Loucy (cell line): ENCODE measurements around the gene MAN1A2.
"Not testable (repeated sequence)": the region's sequence is repeated elsewhere in the genome, so short reads cannot be mapped to it uniquely, and the experiment has no call there.

Source experiments
- H2AFZ ChIP-seq: fragments of 200-600 bp; sonication (generic); 2 replicates; pipeline ENCODE4 v1.6.0; 2016; ENCODE audit warnings: antibody characterized with exemption, mild to moderate bottlenecking, low read length, moderate library complexity
- H3F3A ChIP-seq: fragments of 200-600 bp; 2 replicates; pipeline ENCODE4 v1.6.0; 2016; ENCODE audit warnings: antibody characterized with exemption, low read depth, mild to moderate bottlenecking
- H3K27me3 ChIP-seq: fragments of 200-600 bp; sonication (generic); 2 replicates; pipeline ENCODE4 v1.6.1; 2014; ENCODE audit warnings: low read length, mild to moderate bottlenecking; ENCODE audit not compliant: insufficient read depth, poor library complexity, severe bottlenecking
- H3K36me3 ChIP-seq: fragments of 200-600 bp; sonication (generic); 2 replicates; pipeline ENCODE4 v1.6.1; 2016; ENCODE audit warnings: low read length; ENCODE audit not compliant: insufficient read depth
- H3K4me1 ChIP-seq: fragments of 200-600 bp; sonication (generic); 2 replicates; pipeline ENCODE4 v1.5.1; 2014; ENCODE audit warnings: low read length, mild to moderate bottlenecking; ENCODE audit not compliant: insufficient read depth, poor library complexity, severe bottlenecking
- H3K4me2 ChIP-seq: fragments of 200-600 bp; sonication (generic); 2 replicates; pipeline ENCODE4 v1.6.0; 2014; ENCODE audit warnings: antibody characterized with exemption, low read length, low read depth, mild to moderate bottlenecking; ENCODE audit not compliant: poor library complexity, severe bottlenecking
- H3K4me3 ChIP-seq: fragments of 200-600 bp; sonication (generic); 2 replicates; pipeline ENCODE4 v1.5.1; 2014; ENCODE audit warnings: low read length, mild to moderate bottlenecking, mixed read lengths; ENCODE audit not compliant: poor library complexity, severe bottlenecking
- H3K79me2 ChIP-seq: fragments of 200-600 bp; sonication (generic); 2 replicates; pipeline ENCODE4 v1.6.1; 2014; ENCODE audit warnings: low read length; ENCODE audit not compliant: insufficient read depth
- H3K9ac ChIP-seq: fragments of 200-600 bp; sonication (generic); 2 replicates; pipeline ENCODE4 v1.6.0; 2014; ENCODE audit warnings: mild to moderate bottlenecking, low read depth, low read length, moderate library complexity; ENCODE audit not compliant: poor library complexity, severe bottlenecking
- H3K9me2 ChIP-seq: fragments of 200-600 bp; sonication (generic); replicated peaks from 2 replicates; pipeline ENCODE4 v1.6.1; 2016; ENCODE audit warnings: low read depth, low read length, mixed read lengths
- H3K9me3 ChIP-seq: fragments of 200-600 bp; sonication (generic); 2 replicates; pipeline ENCODE4 v1.6.1; 2014; ENCODE audit warnings: mild to moderate bottlenecking, antibody characterized with exemption, low read length, low read depth; ENCODE audit not compliant: insufficient read depth
- H4K20me1 ChIP-seq: fragments of 200-600 bp; sonication (generic); 2 replicates; pipeline ENCODE4 v1.6.0; 2014; ENCODE audit warnings: antibody characterized with exemption, low read length, mild to moderate bottlenecking; ENCODE audit not compliant: insufficient read depth, poor library complexity, severe bottlenecking
- CTCF ChIP-seq: fragments of 200-600 bp; sonication (generic); conservative IDR thresholded peaks from 2 replicates; pipeline ENCODE4 v1.5.1; 2014; ENCODE audit warnings: mild to moderate bottlenecking, antibody characterized with exemption, low read length
- EZH2phosphoT487 ChIP-seq: fragments of 200-600 bp; IDR thresholded peaks from 2 replicates; pipeline ENCODE4 v1.6.1; 2018; ENCODE audit warnings: antibody characterized with exemption, mild to moderate bottlenecking, moderate library complexity, borderline replicate concordance

Gene MAN1A2

GRCh38 chr1:117447661-117448060 lies 80.4 kb downstream of the MAN1A2 start:
- no peak for TF ChIP-seq EZH2phosphoT487
- no peak for TF ChIP-seq CTCF
- Histone ChIP-seq H3K4me1 (no peaks in the 10 kb centered on the region), H4K20me1 (no peaks in the 10 kb centered on the region), H3K4me2 (no peak overlapping the region), H3K9me3 (no peaks in the 10 kb centered on the region), H3K9ac (no peak overlapping the region), H3K79me2 (no peaks in the 10 kb centered on the region), H3F3A (no peaks in the 10 kb centered on the region), H3K27me3 (no peaks in the 10 kb centered on the region), H3K4me3 (no peak overlapping the region), H3K9me2 (no peaks in the 10 kb centered on the region), H2AFZ (no peak overlapping the region), H3K36me3 (peaks cover 10% of the 10 kb centered on the region; the same call in 1 of the 2 replicates)

GRCh38 chr1:117452216-117452615 lies 85.0 kb downstream of the MAN1A2 start:
- no peak for TF ChIP-seq CTCF
- TF ChIP-seq EZH2phosphoT487: no peak
- no peaks in the 10 kb centered on the region for H4K20me1 ChIP-seq
- H3K9me3 ChIP-seq: no peaks in the 10 kb centered on the region
- H2AFZ ChIP-seq: no peak overlapping the region
- no peaks in the 10 kb centered on the region for H3F3A ChIP-seq
- H3K4me2 ChIP-seq: no peak overlapping the region
- H3K4me3 ChIP-seq: no peak overlapping the region
- no peaks in the 10 kb centered on the region for H3K4me1 ChIP-seq
- H3K27me3 ChIP-seq: no peaks in the 10 kb centered on the region
- H3K79me2 ChIP-seq: no peaks in the 10 kb centered on the region
- peaks cover 7% of the 10 kb centered on the region; the same call in 1 of the 2 replicates for H3K36me3 ChIP-seq
- no peak overlapping the region for H3K9ac ChIP-seq
- no peaks in the 10 kb centered on the region for H3K9me2 ChIP-seq

GRCh38 chr1:117453958-117454357 lies 86.7 kb downstream of the MAN1A2 start:
- TF ChIP-seq CTCF (no peak), EZH2phosphoT487 (no peak)
- Histone ChIP-seq H3K27me3 (no peaks in the 10 kb centered on the region), H3K9me2 (no peaks in the 10 kb centered on the region), H4K20me1 (no peaks in the 10 kb centered on the region), H3K4me1 (no peaks in the 10 kb centered on the region), H3F3A (no peaks in the 10 kb centered on the region), H2AFZ (no peak overlapping the region), H3K79me2 (no peaks in the 10 kb centered on the region), H3K9me3 (no peaks in the 10 kb centered on the region), H3K4me3 (no peak overlapping the region), H3K36me3 (peaks cover 7% of the 10 kb centered on the region; the same call in 1 of the 2 replicates), H3K9ac (no peak overlapping the region), H3K4me2 (no peak overlapping the region)

GRCh38 chr1:117458410-117458809 lies 91.2 kb downstream of the MAN1A2 start:
- H3K9me3 ChIP-seq, H2AFZ ChIP-seq, H3K4me2 ChIP-seq: not testable (repeated sequence)

More at GRCh38 chr1:117458410-117458809, 91.2 kb downstream of the MAN1A2 start:
- H3K4me3 ChIP-seq, H3K27me3 ChIP-seq, H3K36me3 ChIP-seq, H3K79me2 ChIP-seq, H4K20me1 ChIP-seq, H3K9me2 ChIP-seq, H3F3A ChIP-seq, H3K9ac ChIP-seq, H3K4me1 ChIP-seq: not testable (repeated sequence)
